ENCODE results near the gene ANTXR1.

- TF ChIP-seq, protein P1, sequence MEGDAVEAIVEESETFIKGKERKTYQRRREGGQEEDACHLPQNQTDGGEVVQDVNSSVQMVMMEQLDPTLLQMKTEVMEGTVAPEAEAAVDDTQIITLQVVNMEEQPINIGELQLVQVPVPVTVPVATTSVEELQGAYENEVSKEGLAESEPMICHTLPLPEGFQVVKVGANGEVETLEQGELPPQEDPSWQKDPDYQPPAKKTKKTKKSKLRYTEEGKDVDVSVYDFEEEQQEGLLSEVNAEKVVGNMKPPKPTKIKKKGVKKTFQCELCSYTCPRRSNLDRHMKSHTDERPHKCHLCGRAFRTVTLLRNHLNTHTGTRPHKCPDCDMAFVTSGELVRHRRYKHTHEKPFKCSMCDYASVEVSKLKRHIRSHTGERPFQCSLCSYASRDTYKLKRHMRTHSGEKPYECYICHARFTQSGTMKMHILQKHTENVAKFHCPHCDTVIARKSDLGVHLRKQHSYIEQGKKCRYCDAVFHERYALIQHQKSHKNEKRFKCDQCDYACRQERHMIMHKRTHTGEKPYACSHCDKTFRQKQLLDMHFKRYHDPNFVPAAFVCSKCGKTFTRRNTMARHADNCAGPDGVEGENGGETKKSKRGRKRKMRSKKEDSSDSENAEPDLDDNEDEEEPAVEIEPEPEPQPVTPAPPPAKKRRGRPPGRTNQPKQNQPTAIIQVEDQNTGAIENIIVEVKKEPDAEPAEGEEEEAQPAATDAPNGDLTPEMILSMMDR (conservative IDR thresholded peaks at IDR 0.05 in 1 of 2, IDR thresholded peaks at IDR 0.05 in 1 of 2; ENCODE audit: low read depth in 1 of 2, low read length in 2 of 2), result no peak
- no peak for TF ChIP-seq EZH2 (IDR thresholded peaks at IDR 0.05; ENCODE audit: low read length, missing control alignments)
Measured at GRCh38 chr2:69196327-69197117, 183.5 kb downstream of the ANTXR1 start.
